ENCODE measurements around the gene FAM83E.

FAM83E gene

DNA sequence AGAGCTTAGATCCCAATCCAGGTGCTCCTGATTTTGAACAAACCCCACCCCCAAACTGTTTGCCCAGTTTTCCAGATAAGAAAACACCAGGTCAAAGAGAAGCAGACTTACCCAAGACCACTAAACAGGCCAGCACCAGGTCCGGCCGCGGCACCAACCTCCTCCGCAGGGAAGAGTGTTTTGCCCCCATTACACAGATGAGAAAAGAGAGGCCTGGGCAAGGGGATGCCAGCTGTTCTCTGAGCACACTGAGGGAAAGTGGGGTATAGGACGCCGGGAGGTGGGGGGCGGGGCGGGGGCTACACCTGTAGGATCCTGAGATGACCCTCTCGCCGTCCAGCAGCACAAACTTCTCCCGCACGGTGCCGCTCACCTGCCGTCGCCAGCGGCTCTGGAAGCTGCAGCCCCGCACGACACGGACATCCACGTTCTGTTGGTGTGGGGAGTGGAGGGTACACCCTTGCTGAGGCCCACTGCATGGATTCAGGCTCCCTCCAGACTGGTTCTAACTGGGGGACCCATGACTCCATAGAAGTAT lies 5.2 kb downstream of the FAM83E start:
- ChIA-PET POLR2A (ENCODE audit: low non-redundant PET) (interaction anchor here (1.2 kb wide), 1 partner anchor 9 kb away, joined by 3 read pairs; the partner anchor contains the start of genes RPL18 and SPHK2), CTCF (interaction anchor here (0.6 to 1.8 kb wide), 3 partner anchors 53 to 238 kb away, joined by 3 to 5 read pairs (median 3); no protein-coding TSS in a partner anchor)
- no peak for DNase-seq (ENCODE audit: low spot score)
- TF ChIP-seq CTCF (conservative IDR thresholded peaks at IDR 0.05; ENCODE audit: low read depth), result no peak
- no peak overlapping the region for H3K27ac ChIP-seq

DNA sequence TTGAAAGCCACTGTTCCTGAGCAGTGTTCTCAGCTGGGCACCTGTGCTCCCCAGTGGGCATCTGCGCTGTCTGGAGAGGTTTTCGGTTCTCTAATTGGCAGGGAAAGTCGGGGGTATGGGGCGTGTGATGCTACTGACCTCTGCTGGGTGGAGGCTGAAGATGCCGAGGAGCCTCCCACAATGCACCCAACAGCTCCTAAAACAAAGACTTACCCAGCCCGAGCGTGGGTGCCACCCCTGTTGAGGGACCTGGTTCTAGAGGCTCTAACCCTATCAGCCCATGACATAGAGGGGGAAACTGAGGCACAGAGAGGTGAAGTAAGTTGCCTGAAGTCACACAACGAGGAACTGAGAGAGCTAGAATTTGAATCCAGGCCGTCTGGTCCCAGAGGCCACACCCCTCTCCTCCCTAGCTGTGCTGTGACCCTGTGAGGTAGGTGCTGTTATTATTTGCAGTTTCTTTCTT lies 6.0 kb downstream of the FAM83E start:
- ChIA-PET POLR2A (ENCODE audit: low non-redundant PET) (interaction anchor here (1.2 kb wide), 1 partner anchor 10 kb away, joined by 3 read pairs; the partner anchor contains the start of genes RPL18 and SPHK2), CTCF (interaction anchor here (0.6 to 1.8 kb wide), 9 partner anchors 14 to 238 kb away, joined by 3 to 7 read pairs (median 3); no protein-coding TSS in a partner anchor)
- TF ChIP-seq CTCF (conservative IDR thresholded peaks at IDR 0.05; ENCODE audit: low read depth), result peak; percentile 72
- DNase-seq (ENCODE audit: low spot score), result peak; percentile 51
- H3K27ac ChIP-seq, result no peak overlapping the region

GRCh38 chr19:48607359-48607755 lies 7.5 kb downstream of the FAM83E start:
- ChIA-PET POLR2A (ENCODE audit: low non-redundant PET) (no interaction called here), CTCF (interaction anchor here (1.3 kb wide), 1 partner anchor 18 kb away, joined by 7 read pairs; no protein-coding TSS in a partner anchor)
- no peak for DNase-seq (ENCODE audit: low spot score)
- no peak for TF ChIP-seq CTCF (conservative IDR thresholded peaks at IDR 0.05; ENCODE audit: low read depth)
- H3K27ac ChIP-seq, result peak overlapping the region; percentile 7; the same call in 1 of the 2 replicates

GRCh38 chr19:48606463-48607358 lies 8.2 kb downstream of the FAM83E start, which contains the start of gene SPACA4:
Gene SPACA4, plus strand, starts transcription at chr19:48606742. Its CDS starts 237 bp downstream, at chr19:48606979.
- DNase-seq (ENCODE audit: low spot score), result no peak
- no peak for TF ChIP-seq CTCF (conservative IDR thresholded peaks at IDR 0.05; ENCODE audit: low read depth)
- ChIA-PET POLR2A (ENCODE audit: low non-redundant PET) (no interaction called here), CTCF (interaction anchor here (1.6 kb wide), 1 partner anchor 118 kb away, joined by 5 read pairs; no protein-coding TSS in a partner anchor)
- H3K27ac ChIP-seq, result peak within 1 kb of the TSS; percentile 7; the same call in 1 of the 2 replicates

DNA sequence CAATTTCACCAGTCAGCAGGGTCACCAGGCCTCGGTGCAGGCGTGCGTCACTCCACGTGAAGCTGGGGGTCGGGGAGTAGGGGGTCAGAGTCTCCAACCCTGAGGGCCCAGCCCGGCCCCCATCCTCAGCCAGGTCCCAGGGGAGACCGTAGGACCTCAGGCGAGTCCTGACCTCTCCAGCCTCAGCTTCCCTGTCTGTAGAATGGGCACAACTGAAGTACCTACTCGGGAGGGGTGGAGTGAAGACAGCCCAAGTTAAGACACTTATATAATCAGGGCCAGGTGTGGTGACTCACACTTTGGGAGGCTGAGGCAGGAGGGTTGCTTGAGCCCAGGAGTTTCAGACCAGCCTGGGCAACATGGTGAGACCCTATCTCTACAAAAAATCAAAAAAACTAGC lies 11.0 kb downstream of the FAM83E start:
- POLR2A ChIA-PET (ENCODE audit: low non-redundant PET), result no interaction called here
- TF ChIP-seq CTCF (conservative IDR thresholded peaks at IDR 0.05; ENCODE audit: low read depth), result no peak
- CTCF ChIA-PET, result no interaction called here
- no peak for DNase-seq (ENCODE audit: low spot score)
- no peak overlapping the region for H3K27ac ChIP-seq

DNA sequence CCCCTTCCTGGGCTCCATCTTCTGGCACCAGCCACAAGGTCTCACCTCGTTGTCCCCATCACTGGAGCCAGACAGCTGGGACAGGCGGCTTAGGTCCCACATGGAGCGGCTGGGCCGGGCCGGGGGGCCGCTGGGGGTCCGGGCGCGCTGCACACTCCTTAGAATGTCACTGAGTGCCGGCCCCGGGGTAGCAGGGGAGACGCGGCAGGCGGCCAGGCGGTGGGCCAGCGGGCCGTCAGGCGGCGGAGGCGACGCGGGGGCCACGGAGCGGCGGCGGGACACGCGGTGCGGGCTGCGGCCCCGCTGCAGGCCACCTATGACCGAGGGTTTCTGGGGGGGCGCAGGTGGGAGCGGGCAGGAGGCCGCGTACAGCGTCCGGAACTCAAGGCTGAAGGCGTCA lies 11.4 kb downstream of the FAM83E start:
- H3K27ac ChIP-seq, result no peak overlapping the region
- no peak for DNase-seq (ENCODE audit: low spot score)
- POLR2A ChIA-PET (ENCODE audit: low non-redundant PET), result no interaction called here
- CTCF ChIA-PET, result no interaction called here
- no peak for TF ChIP-seq CTCF (conservative IDR thresholded peaks at IDR 0.05; ENCODE audit: low read depth)

Data from RWPE1 (cell line).